HG03139 (cell line): ENCODE results near the gene LIPC.
"Not testable (repeated sequence)": the region's sequence is repeated elsewhere in the genome, so short reads cannot be mapped to it uniquely, and the experiment has no call there.

ENCODE experiments used
- ATAC-seq: cut with Tn5 transposase; IDR thresholded peaks from one replicate; pipeline ENCODE4 v1.9.1; 2021; ENCODE audit not compliant: unreplicated experiment

The LIPC gene

DNA sequence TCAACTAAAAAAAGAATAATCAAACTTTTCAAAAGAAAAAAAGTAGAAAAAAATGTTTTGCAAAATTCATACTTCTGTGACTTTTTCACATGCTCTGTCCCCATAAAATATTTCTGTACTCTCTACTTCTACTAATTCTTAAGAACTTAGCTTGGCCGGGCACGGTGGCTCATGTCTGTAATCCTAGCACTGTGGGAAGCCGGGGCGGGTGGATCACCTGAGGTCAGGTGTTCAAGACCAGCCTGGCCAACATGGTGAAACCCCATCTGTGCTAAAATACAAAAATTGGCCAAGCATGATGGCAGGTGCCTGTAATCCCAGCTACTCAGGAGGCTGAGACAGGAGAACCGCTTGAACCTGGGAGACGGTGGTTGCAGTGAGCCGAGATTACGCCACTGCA lies 172.1 kb downstream of the LIPC start:
- not testable (repeated sequence) for ATAC-seq

DNA sequence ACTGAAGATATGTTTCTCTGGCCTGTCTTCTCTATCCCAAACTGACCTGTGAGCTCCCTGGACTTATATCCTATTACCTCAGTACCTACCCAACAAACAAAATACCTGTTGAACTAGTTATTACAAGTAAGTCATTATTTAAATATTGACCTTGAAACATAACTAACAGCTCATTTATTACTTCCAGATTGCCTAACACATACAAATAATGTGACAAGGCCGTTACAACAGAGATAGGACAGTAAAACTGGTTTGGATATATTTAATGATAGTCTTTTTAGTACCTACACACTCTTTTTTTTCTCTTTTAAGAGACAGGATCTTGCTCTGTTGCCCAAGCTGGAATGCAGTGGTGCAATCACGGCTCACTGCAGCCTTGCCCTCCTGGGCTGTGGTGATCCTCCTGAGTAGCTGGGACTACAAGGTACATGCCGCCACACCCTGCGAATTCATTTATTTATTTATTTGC lies 172.7 kb downstream of the LIPC start:
- no peak for ATAC-seq

DNA sequence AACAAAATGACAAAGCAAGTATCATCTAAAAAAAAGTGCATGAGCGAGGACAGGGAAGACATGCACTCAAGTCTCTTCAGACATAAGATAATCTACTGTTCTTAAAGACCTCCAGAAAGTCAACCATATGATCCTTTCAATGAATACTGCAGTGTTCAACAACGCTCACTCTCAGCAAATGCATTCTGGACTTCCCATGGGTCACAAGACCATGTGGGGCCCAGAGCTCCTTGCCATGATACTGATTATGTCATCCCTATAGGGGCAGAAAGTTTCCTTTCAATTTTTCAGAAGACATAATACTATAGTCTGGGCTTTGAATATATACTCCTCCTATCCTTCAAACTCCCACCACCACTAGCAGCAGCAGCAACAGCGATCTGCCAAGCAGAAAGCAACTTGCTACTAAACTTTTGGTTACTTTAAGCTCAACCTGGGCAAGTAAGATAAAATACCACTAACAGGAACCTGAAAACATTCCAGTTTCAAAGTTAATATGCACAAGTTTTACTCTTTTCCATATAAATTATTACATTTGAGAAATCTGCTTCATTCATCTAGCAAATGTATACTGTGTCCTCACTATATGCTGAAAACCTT lies 174.2 kb downstream of the LIPC start:
- no peak for ATAC-seq

GRCh38 chr15:58606577-58607080 lies 174.8 kb downstream of the LIPC start:
- ATAC-seq: no peak

- no peak for ATAC-seq
Observed at GRCh38 chr15:58608129-58608590, 176.4 kb downstream of the LIPC start.

DNA sequence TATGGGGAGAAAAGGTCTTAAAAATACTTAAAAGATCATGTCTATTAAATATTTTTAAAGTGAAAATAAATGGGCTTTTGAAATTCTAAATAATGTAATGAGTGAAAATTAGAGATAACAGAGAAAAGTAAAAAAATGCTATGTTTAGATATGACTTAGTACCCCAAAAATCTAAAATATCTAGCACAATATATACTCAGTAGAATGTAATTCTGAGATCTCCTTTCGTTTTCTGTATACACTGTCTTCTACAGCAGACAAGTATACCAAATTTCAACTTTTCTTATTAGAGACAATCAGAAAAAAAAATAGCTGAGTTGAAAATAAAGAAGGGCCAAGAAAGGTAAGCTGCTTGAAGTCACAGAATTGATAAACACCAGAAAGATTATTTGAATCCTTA lies 176.9 kb downstream of the LIPC start:
- ATAC-seq: no peak

- no peak for ATAC-seq
Observed at GRCh38 chr15:58611731-58612676, 180.2 kb downstream of the LIPC start.

DNA sequence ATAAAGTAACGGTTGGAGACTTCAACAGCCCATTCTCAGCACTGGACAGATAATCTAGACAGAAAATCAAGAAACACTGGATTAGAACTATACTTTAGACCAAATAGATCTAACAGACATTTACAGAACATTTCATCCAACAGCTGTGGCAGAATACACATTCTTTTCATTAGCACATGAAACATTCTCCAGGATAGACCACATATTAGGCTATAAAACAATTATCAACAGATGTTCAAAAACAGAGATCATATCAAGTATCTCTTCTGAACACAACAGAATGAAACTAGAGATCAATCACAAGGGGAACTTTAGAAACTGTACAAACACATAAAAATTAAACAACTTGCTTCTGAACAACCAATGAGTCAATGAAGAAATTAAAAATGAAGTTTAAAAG lies 184.4 kb downstream of the LIPC start:
- ATAC-seq: no peak
